GM19463 (cell line): ENCODE results near the gene HOXB8.
A peak's percentile ranks its signal among the peaks of the same experiment; 100 is the strongest.

Source experiments
- ATAC-seq: cut with Tn5 transposase; IDR thresholded peaks from one replicate; pipeline ENCODE4 v1.9.1; 2021; ENCODE audit warnings: mild to moderate bottlenecking, moderate library complexity; ENCODE audit not compliant: unreplicated experiment

The HOXB8 gene

DNA sequence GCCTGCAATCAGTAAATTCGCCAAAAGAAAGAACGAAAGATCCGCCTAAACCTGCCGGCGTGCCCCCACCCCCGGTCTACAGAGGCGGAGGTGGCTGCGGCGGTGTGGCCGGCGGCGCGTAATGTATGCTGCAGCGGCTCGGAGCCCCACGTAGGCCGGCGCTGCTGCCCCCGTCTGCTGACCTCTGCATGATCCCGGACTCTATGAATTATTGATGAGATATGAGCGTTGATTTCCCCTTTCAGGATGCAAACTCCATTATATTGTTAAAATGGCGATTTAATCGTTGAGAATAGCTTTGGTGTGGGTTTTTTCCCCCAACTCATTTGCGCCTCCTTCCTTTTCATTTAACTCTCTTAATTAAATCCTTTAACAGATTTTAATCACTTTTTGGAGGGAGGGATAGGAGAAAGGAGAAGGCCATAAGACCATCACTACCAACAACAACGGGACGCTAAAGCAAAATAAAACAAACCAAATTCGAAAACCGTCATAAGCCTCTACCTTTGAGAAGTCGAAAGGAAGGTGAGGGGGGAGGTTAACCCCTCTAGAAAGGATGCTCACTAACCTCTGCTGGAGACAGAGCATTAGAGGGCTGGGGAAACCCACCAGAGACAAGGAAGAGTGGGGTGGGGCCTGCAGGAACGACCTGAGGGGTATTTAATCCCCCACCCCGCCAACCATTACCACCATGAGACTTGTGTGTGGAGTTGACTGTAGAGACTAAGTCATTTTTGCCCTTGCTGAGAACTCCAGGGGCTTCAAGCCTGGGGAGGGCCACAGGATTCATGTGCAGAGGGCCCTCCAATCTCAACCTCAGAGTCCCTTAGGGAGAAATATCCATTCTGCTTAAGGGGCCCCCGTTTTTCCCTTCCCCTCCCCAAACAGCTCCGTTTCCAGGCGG lies 28.5 kb downstream of the HOXB8 start:
- no peak for ATAC-seq

DNA sequence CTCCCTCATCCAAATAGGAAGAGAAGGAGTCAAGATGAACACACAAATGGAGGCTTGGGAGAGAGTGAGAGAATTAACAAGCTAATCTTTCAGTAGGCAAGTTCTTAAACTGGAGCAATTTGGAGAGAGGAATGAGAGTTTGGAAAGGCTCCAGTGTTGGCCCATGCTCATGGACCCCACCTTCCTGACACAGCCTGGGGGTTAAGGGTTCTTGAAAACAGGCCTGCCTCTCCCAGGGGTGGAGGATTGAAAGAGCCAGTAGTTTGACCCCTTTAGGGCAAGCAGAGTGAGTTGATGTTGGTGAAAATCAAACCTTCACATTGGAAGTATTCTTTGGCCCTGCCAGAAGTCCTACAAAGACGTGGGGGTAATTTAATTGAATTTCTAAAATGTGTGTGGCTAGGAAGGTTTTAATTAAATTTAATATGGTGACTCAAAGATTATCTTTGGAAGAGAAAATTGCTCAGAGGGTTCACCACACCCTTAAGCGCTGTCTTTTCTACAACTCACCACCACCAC lies 30.8 kb downstream of the HOXB8 start:
- ATAC-seq: no peak

DNA sequence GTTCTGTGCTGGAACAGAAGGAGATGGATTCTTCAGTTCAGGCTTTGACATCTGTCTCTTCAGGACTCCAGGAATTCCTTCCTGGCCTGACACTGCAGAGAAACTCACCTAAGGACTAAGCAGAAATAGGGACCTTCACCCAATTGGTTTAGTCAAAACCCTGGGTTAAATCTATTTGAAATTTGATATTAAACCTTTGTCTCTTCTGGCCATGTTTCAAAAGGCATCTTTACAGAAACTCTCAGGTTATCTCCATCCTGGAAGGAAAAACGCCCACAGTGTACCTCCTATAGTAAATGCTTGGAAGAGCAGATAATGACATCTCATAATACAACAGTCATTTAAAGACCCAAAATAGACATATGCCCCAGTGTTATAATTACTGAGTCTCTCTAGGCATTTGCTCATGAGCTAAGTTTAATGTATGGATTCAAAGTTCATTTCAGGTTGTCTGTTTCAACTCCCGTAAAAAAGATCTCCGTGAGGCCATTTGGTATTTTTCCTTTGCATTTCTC lies 31.3 kb downstream of the HOXB8 start:
- ATAC-seq: no peak

DNA sequence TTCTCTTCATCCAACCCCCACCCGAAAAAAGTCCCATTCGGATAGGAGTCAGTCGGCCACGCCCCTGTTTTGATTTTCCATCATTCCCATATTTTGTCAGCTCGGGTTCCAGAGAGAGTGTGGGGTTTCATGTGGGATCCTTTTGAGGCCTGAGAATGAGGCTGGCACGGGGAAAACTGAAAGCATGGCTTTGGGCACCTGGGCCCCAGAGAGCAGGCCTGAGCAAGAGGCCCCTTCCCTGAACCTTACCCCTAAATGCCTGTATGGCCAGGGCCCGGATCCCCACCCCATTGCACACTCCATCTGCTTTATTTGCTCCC lies 32.4 kb downstream of the HOXB8 start:
- ATAC-seq: no peak

DNA sequence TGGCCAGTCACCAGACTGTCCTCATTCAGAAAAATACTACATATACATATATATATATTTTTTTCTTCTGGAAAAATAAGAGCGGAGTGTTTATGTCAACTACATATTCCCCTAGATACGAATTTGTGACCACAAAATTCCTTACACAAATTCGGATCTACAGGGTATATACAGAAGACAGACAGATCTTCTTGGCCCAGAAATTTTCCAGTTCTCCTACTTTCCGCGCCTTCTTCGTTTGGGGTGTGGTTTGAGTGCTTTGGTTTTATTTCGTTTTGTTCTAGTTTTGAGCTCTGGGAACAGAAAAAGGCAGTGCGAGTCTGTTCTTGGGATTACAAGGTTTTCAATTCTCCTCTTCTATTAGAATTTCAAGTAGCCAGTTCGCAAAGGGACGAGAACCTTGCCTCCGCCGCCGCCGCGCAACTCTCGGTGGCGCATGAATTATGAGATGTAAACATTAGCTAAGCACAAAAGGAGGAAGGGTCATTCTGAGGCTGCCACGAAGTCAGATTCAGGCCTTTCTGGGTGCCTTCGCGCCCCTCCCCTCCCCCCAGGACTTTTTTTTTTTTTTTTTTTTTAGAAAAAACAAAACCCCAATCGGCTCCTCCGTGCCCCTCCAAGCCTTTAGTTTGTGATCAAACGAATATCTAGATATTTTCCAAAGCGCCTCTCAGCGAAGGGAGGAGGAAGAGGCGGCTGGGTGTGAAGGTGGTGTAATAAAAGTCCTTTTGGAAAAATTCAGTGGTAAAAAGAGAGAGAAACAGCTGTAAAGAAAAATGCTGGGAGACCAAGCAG lies 35.1 kb downstream of the HOXB8 start:
- ATAC-seq: no peak

DNA sequence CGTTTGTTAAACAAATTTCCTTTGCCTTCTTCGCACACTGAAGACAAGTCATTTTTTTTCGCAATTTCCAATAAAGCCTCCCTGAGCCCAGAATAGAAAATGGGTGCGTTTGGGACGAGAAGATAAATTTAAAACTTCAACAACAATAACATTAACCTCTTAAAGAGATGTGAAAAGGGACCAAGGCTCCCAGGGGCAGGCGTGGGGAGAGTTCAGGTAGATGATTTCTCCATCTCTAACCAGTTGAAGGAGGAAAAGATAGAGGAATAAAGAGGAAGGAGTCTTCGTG lies 35.7 kb downstream of the HOXB8 start:
- ATAC-seq: no peak

DNA sequence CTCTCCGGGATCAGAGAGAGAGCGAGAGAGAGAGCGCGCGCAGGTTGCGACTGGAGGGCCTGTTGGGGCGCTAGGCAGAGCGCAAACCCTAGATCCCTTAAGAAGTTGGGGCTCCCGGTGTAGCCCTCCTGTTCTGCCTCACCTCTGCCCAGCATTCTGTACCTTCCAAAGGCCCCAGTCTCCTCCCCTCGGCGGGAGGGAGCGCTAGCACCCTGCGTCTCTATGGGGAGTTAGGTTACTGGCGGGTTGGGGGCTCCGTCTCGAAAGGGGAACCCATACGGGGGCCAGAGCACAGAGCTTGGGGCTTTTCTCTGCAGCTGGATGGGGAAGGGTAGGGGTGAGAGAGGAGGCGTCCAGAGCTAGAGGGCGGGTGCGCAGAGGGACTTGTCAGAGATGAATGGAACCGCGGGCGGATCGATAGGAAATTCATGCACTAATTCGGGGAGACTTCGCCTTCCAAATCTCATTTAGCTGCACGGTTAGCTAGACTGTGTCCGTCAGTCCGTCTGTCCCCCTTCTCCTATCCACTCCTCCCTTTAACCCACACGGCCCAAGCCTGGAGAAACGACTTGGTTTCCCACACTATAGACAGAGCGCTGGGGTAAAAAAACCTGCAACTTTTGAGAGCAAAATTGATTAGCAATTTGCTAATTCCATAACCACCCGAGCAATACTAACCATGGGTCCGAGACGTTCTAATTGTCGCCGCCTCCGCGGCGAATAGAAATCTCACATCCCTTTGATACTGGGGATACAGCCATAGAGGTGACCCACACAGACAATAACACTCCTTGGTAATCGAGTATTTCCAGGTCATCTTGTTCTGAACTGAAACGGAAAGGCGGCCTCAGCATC lies 36.2 kb downstream of the HOXB8 start:
- ATAC-seq: peak; percentile 34

DNA sequence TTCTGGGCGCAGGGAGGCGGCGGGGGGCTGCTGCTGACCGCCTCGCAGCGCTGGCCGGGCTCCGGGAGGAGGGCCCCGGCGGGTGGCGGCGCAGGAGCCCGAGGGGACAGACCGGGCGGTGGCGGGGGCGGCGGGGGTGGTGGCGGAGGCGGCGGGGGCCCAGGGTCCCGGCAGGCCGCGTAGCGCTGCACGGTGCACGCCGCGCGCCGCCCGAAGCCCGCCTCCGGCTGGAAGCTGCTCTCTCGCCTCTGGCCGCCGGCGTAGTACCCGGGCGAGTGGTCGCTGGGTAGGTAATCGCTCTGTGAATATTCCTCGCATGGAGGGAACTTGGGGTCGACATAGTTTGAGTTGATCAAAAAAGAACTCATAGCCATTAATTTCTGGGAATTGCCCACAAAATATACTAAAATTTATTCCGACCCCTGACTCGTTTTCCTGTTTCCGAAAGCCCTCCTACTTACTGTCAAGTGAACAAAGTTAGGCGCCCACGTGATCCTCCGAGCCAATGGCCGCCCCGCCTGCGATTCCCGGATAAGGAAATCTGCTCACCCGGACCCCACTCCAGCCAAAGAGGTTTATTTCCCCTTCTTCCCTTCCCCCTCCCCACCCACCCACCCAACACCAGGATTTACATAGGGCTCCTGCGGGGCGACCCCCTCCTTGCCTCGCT lies 37.0 kb downstream of the HOXB8 start, which contains the start of gene HOXB4:
Gene HOXB4, minus strand, starts transcription at position 405 of the 670 bp plus-strand sequence. Its CDS starts 31 bp downstream, at position 374.
- ATAC-seq: peak; percentile 44

DNA sequence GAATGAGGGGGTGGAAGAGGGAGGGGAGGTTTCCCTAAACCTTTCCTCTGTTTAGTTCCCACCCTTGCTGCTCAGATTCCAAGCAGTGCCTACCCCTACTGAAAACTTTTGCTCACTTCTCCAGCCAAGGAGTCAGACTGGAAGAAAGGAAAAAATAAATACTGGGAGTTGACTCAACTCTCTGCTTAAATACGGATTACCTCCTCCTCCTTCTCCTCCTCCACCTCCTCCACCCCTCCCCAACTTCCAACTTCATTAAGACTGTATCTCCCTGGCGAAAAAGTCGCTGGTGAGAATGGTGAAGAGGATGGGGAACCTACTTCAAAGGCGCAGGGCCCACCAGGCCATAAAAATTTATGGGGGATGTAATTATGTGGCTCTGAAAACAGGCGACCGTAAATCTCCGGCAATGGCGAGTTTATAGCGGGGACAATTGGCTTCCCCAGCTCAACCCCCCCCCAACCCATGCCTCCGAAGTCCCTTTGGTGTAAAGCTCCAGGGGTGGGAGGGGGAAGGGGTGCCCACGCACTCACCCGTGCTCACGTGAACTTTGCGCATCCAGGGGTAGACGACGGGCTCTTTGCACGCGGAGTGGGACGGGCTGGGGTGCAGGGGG lies 37.7 kb downstream of the HOXB8 start:
- ATAC-seq: no peak

DNA sequence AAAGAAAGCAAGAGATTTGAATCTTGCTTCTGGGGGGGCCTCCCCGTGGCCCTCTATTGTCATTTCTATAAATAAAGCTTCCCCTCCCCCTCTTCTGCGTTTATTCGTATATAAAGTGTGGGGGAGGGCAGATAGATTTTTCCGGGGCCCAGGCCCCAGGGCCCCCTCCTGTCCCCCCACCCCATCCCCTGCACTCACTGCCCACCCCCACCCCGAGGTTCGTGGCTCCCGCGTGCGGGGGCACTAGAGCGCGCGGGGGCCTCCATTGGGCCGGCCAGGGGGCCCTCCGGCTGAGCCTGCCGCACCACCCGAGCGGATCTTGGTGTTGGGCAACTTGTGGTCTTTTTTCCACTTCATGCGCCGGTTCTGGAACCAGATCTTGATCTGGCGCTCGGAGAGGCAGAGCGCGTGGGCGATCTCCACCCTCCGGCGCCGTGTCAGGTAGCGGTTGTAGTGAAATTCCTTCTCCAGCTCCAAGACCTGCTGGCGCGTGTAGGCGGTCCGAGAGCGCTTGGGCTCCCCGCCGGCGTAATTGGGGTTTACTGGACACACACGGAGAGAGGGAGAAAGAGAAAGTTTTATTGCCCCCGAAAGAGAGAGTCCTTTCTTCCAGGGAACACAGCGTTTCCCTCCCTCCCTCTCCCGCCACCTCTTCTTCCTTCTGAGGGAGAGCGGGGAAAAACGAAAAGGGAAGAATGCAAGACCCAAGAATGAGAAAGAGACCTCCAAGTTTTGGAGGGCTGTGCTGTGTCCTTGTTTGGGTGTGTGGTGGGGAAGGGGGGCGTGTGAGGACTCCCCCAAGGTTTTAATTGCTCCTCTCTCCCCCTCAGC lies 38.4 kb downstream of the HOXB8 start:
- ATAC-seq: no peak

DNA sequence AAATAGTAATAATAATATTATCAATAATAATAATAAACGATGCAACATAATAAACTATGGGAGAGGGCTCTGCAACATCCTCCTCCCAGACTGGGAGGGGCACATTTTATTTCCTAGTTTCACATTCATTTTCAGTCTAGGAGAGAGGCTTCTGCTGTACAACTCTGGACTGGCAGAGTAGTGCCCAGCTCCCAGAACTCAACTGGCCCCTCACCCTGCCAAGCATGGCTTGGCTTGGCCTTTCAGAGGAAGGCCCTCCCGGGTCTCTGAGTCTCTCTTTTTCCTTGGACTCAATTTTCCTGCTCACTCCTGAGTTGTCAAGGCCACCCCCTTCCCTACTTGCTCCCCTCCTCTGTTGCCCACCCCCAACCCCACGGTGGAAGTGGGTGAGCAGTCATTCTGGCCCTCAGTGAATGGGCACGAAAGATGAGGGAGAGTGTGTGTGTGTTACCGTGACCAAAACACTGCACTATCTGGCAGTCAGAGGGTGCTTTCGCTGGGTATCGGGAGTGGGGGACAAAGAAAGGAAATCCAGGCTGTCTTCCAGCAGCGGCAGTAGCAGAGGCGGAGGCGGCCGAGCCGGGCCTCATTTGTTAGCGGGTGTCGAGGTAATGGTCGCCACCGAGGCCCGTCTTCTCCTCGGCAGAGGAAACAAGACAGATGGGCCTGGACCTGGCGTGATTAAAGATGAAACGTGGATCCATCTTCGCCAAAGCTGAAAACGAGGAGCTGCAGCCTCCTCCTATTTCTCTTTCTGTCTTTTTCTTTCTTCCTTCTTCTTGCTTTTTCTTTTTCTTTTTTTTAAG lies 39.2 kb downstream of the HOXB8 start:
- ATAC-seq: no peak

DNA sequence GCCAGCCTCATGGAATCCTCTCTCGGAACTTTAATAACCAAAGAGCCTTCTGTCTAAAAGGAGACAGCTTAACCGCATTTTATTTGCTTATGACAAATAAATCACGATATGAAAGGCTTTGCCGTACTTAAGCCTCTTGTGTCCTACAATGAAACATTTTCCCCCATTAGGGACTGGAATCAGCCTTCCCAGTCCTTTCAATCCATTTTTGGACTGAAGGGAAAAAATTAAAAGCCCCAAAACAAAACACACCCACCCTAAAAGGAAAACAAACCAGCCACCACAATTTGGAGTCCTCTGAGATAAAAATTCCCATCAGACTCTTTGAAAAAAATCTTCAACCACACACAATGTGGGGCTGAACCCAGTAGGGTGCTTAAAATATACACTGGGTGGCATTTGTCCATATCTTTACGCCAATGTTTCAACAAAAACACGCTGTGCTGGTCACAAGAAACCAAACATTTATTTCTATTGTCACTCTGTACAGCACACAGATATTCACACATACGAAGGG lies 40.0 kb downstream of the HOXB8 start:
- ATAC-seq: no peak

DNA sequence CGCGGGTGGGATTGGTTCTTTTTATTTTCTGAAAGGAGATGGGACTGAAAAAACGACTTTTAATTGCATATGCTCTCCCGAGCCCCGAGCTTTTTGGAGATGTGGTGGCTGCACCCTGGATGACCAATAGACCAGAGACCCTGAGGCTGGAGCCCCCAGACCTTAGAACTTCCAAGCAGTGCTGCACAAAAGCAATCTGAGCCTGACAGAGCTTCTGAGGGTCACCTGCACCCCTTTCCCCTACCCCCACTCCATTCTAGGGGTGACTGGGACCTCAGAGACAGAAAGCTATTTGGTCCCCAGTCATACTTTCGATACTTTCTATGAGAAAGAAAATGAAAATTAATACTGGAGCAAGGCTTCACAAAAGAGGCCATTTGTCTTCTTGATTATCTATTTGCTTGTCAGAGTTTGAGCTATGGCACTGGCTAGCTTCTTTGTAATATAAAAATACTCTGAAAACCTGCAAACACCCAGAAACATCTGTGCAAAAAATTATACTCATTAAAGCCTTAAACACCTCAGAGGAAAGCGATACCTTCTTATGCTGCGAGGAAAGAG lies 40.5 kb downstream of the HOXB8 start:
- ATAC-seq: no peak

DNA sequence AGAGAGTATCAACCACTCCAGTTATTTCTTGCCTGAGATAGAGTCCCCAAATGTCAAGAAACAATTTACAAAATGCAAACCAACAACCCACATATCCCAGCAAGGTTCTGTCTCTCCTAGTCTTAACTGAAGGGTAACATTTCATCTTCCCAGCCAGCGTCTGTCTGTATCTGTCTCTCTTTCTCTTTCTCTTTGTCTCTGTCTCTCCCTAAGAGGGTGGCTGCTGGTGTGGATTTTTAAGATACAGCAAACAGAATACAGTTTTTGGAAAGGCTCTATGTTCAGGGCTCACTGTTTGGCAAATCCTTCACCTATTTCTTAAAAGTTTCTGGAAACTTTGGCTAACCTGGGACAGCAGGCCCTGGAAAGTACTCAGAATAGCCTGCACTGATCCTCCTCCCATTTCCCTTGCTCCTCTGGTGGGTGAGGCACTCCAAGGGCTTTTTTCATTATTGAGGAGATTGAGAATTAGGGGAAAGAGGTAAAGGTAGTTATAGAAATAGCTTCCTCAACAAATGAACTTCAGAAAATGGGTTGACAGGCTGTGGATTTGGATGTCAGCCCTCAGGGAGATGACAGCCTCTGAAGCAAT lies 43.2 kb downstream of the HOXB8 start:
- no peak for ATAC-seq

DNA sequence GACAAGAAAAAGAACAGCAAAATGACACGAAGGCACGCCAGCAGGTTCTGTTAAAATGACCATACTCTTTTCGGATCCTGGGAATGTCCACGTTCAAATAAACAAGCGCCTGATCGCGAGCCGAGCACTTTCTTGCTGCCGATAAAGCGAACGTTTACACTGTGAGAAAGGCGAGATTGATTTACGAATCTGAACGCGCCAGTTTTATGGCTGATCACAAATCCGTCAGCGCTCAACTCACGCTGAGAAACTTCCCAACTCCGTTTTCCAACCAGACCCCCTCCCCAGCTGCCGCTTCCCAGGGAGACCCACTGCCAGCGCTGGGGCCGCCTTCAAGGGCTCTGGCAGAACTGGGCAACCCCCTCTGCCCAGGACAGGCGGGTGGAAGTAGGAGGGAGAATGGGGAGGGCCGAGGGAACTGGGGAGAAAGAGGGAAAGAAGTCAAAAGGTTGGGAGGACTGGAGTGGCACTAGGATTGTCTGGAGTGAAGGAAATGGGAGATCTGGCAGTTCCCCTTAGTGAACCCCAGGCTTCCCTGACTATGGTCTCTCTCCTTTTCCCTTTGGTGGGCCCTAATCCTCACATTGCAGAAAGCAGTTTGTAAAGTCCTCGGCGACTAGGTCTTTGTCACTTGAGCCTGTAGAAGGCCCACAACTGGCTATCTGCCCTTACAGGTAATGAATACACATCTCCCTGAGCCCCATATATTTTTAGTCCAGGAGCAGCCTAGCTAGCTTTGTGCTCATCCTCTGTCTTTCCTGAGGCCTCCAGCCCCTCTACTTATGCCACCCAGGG lies 43.9 kb downstream of the HOXB8 start:
- ATAC-seq: no peak

DNA sequence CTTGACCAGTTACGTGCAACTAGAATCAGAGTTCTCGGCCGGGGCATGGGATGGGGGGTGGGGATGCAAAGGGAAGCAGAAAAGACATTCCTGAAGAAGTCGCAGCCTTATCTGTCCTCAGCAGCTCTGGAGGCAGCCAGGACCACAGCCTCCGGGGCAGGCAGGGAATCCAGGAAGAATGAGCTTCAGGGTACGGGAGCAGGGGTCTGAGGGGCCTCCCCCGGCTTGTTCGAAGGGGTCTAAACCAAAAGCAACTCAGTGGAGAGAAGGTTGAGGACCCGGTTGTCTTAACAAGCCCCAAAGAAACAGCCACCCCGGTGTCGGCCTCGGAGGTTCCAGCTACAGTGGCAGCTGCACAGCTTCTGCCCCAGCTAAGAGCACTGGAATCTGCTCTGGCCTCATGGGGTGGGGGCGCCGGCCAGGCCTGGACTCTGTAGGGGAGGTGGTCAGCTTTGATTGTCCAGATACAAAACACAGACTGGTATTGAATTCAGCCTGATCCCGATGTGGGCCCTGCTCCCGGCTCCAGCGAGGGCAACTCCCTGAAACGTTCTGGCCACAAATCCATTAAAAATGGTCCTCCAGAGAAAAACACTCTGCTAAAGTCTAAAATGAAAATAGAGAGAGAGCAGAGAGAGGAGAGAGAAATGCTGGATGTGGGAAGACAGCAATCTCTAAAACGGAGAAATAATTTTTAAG lies 44.6 kb downstream of the HOXB8 start:
- no peak for ATAC-seq
